Measurements from ENCODE around the gene IL3.

- TF ChIP-seq, protein P1, sequence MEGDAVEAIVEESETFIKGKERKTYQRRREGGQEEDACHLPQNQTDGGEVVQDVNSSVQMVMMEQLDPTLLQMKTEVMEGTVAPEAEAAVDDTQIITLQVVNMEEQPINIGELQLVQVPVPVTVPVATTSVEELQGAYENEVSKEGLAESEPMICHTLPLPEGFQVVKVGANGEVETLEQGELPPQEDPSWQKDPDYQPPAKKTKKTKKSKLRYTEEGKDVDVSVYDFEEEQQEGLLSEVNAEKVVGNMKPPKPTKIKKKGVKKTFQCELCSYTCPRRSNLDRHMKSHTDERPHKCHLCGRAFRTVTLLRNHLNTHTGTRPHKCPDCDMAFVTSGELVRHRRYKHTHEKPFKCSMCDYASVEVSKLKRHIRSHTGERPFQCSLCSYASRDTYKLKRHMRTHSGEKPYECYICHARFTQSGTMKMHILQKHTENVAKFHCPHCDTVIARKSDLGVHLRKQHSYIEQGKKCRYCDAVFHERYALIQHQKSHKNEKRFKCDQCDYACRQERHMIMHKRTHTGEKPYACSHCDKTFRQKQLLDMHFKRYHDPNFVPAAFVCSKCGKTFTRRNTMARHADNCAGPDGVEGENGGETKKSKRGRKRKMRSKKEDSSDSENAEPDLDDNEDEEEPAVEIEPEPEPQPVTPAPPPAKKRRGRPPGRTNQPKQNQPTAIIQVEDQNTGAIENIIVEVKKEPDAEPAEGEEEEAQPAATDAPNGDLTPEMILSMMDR (IDR thresholded peaks at IDR 0.05) = no peak
- TF ChIP-seq POLR2A (IDR thresholded peaks at IDR 0.05) (no peak), POLR2AphosphoS5 (IDR thresholded peaks at IDR 0.05; ENCODE audit: insufficient read depth in 1 of 2, low read depth in 1 of 2) (no peak)
These were observed 10.2 kb downstream of the IL3 start for GRCh38 chr5:132070460-132071337.

Measured in vagina (tissue), 2 donors.